Ovary (tissue), 9 donors: ENCODE measurements around the gene RBM11. TPM values are rescaled to one million over a fixed set of nuclear protein-coding genes. Genes with fewer than 3 reads are reported as not detected.

Experiments
- DNase-seq, 5 donors: peaks; one replicate each; pipeline ENCODE4 v3.0.0-alpha.2; 2019 to 2020
- H3K27ac ChIP-seq, 2 donors: fragments of 200-600 bp; one replicate each; pipeline versions ENCODE4 v1.5.1 to v1.8.0; 2019 to 2022
- H3K27me3 ChIP-seq: fragments of 200-600 bp; one replicate; pipeline ENCODE4 v1.8.0; 2022
- H3K36me3 ChIP-seq: fragments of 200-600 bp; sonication (generic); one replicate; pipeline ENCODE4 v1.5.1; 2019
- H3K4me1 ChIP-seq: one replicate; pipeline ENCODE4 v1.8.1; 2013; ENCODE audit warnings: mild to moderate bottlenecking, moderate library complexity; ENCODE audit not compliant: insufficient read depth
- H3K4me3 ChIP-seq: fragments of 200-600 bp; sonication (generic); one replicate; pipeline ENCODE4 v1.5.1; 2017
- H3K9me3 ChIP-seq, 2 donors: fragments of 200-600 bp in 1 of 2; sonication (generic) in 1 of 2; one replicate each; pipeline versions ENCODE4 v1.5.1 to v1.8.1; 2013 to 2019; ENCODE audit warnings: mild to moderate bottlenecking in 1 of 2, moderate library complexity in 1 of 2
- CTCF ChIP-seq, 3 donors: fragments of 450-650 bp in 2 of 3; fragments of 200-600 bp in 1 of 3; IDR thresholded peaks; one replicate each; pipeline versions ENCODE4 v1.5.1 to v1.8.0; 2016 to 2022; ENCODE audit warnings: antibody characterized with exemption in 3 of 3, mild to moderate bottlenecking in 1 of 3
- EP300 ChIP-seq: sonication (generic); formaldehyde crosslinking; IDR thresholded peaks from one replicate; pipeline ENCODE4 v1.6.1; 2017; ENCODE audit warnings: antibody characterized with exemption
- POLR2A ChIP-seq: fragments of 450-650 bp; IDR thresholded peaks from one replicate; pipeline ENCODE4 v1.6.1; 2017; ENCODE audit warnings: antibody characterized with exemption, mild to moderate bottlenecking, moderate library complexity
- WGBS, 3 donors: extraction: QIAGEN DNeasy Blood & Tissue Kit in 1 of 3; methylation state at CpG; one replicate each; pipeline versions ENCODE4 v1.1.5 to v1.1.7; 2013 to 2017; 5-methylcytosine and 5-hydroxymethylcytosine counted together
- intact Hi-C, 4 donors: fragments of 100-400 bp; cut with DNase I; formaldehyde crosslinking; loops; one replicate each; pipeline versions ENCODE4 v1.11.0 to v1.15.1; 2022 to 2023
- polyA plus RNA-seq, 2 donors: library from polyadenylated mRNA; stranded (reverse); fragments of 200-250 nt in 1 of 2; fragments of 350-450 nt in 1 of 2; fragmentation: Illumina TruSeq in 1 of 2; extraction: RNeasy Lipid Tissue Mini Kit (QIAGEN cat#74804) in 1 of 2; gene quantifications; one replicate each; pipeline ENCODE4 v1.2.3, GENCODE V29; 2013 to 2014
- total RNA-seq, 7 donors: library from RNA; depleted of rRNA in 2 of 7; stranded (reverse); fragments of >200 nt in 2 of 7; fragmentation: NEBNext Ultra II Directional in 3 of 7; extraction: Animal tissue kit (Norgen Biotek cat#: 25700) in 3 of 7; gene quantifications; one replicate each; pipeline versions ENCODE4 v1.1.0 to v1.2.4, GENCODE V29; 2016 to 2023
- donor health status: DM: no; HTN: no; CAD: no; lungs with moderate emphysema.
- donor health status: DM: no; HTN: no; CAD: no.
- donor health status: Bipolar disorder and iron deficiency.
- donor health status: DM: yes; HTN: yes; CAD: no.
- donor health status: DM: no; HTN: no; CAD: no.
- donor health status: DM: yes; HTN: yes; CAD: no.

Gene RBM11
- total and polyA plus RNA-seq, 9 donors: 4.8 to 9.2 (median 7.2) TPM

DNA sequence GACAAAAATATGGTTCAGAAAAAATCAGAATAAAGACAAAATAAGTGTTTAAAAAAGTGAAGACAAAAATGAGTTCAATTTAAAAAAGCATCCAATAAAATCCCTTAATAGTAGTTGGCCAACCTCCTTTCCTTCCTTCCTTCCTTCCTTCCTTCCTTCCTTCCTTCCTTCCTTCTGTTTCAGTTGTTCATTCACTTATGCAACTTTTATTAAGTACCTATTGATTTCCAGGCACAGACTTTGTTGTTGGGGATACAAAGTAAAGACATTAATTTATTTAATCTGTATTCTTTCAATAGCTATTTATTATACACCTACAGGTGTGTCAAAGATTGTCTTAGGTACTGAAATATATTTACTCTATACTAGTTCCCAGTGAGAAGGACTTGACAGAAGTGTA, 2.8 kb upstream of the RBM11 start:
- H3K36me3 ChIP-seq: no peaks in the 10 kb centered on the region

GRCh38 chr21:14223365-14223764, 7.4 kb downstream of the RBM11 start:
- intact Hi-C loops: no loop called here
- WGBS, 3 donors: 97 to 98% (median 98%) methylated on average over 1 of the region's 1 CpG
- Histone ChIP-seq H3K36me3 (no peaks in the 10 kb centered on the region), H3K4me1 (no peaks in the 10 kb centered on the region), H3K27me3 (no peaks in the 10 kb centered on the region), H3K9me3 (no peaks in the 10 kb centered on the region), H3K4me3 (no peak overlapping the region), H3K27ac (no peak overlapping the region)
- TF ChIP-seq POLR2A: no peak
- no peak for TF ChIP-seq EP300
- no peak for TF ChIP-seq CTCF (IDR thresholded peaks at IDR 0.05)
- no peak for DNase-seq

More for the DNA sequence above, 2.8 kb upstream of the RBM11 start:
- Histone ChIP-seq H3K4me1 (peaks cover 3% of the 10 kb centered on the region), H3K9me3 (no peaks in the 10 kb centered on the region), H3K27ac (no peak overlapping the region), H3K4me3 (no peak overlapping the region), H3K27me3 (no peaks in the 10 kb centered on the region)
- no peak for DNase-seq
- intact Hi-C loops: no loop called here
- TF ChIP-seq CTCF (IDR thresholded peaks at IDR 0.05) (no peak), POLR2A (no peak), EP300 (no peak)

GRCh38 chr21:14229399-14229798, 13.4 kb downstream of the RBM11 start:
- Histone ChIP-seq H3K4me3 (no peak overlapping the region), H3K27ac (no peak overlapping the region), H3K36me3 (no peaks in the 10 kb centered on the region), H3K27me3 (no peaks in the 10 kb centered on the region), H3K4me1 (no peaks in the 10 kb centered on the region), H3K9me3 (no peaks in the 10 kb centered on the region)
- 63 to 71% (median 63%) methylated on average over 1 of the region's 1 CpG for WGBS, 3 donors
- TF ChIP-seq EP300 (no peak), CTCF (IDR thresholded peaks at IDR 0.05) (no peak), POLR2A (no peak)
- DNase-seq: no peak
- intact Hi-C loops: no loop called here

DNA sequence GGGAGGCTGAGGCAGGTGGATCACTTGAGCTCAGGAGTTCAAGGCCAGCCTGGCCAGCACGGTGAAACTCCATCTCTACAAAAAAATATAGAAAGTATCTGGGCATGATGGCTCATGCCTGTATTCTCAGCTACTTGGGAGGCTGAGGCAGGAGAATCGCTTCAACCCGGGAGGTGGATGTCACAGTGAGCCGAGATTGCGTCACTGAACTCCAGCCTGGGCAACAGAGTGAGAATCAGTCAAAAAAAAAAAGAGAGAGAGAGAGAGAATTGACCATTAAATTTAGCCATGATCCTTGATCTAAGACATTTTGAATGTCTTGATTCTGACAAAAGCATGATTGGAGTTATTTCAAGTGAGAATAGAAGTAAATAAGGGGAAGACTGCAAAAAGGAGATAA, 19.1 kb downstream of the RBM11 start:
- no peak for TF ChIP-seq CTCF (IDR thresholded peaks at IDR 0.05)
- no peak for TF ChIP-seq POLR2A
- no peak for TF ChIP-seq EP300
- no peak for DNase-seq
- no peaks in the 10 kb centered on the region for H3K4me1 ChIP-seq
- no peak overlapping the region for H3K27ac ChIP-seq
- H3K9me3 ChIP-seq: no peaks in the 10 kb centered on the region
- H3K27me3 ChIP-seq: no peaks in the 10 kb centered on the region
- no peak overlapping the region for H3K4me3 ChIP-seq
- WGBS, 3 donors: 65 to 77% (median 68%) methylated on average over 5 of the region's 5 CpGs
- H3K36me3 ChIP-seq: no peaks in the 10 kb centered on the region
- intact Hi-C loops: no loop called here

DNA sequence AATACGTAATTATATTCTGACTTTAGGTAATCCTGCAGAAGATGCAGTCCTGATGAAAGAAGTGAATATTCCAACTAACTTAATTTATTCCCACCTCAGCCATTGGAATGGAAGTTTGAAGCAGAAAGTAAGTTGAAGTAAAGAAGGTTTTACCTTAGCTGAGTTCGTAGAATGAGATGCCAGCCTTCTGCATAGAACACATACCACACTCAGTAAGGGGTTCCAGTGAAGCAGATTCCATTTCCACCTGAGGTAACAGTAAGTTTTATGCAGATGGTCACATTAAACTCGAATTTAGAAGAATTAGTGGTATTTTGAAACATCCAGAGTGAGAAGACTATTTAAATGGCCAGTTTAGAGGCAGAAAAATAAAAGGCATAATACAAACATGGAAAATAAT, 20.2 kb downstream of the RBM11 start:
- Histone ChIP-seq H3K27me3 (no peaks in the 10 kb centered on the region), H3K4me1 (no peaks in the 10 kb centered on the region), H3K9me3 (no peaks in the 10 kb centered on the region), H3K4me3 (no peak overlapping the region), H3K27ac (no peak overlapping the region), H3K36me3 (no peaks in the 10 kb centered on the region)
- intact Hi-C loops: no loop called here
- 45 to 51% (median 45%) methylated on average over 3 of the region's 3 CpGs for WGBS, 3 donors
- DNase-seq: no peak
- TF ChIP-seq POLR2A (no peak), EP300 (no peak), CTCF (IDR thresholded peaks at IDR 0.05) (no peak)
